ENCODE data around the gene ZNF333.
"Not testable (repeated sequence)": the region's sequence is repeated elsewhere in the genome, so short reads cannot be mapped to it uniquely, and the experiment has no call there.

ZNF333 gene

GRCh38 chr19:14770944-14771839 lies 81.3 kb downstream of the ZNF333 start:
- TF ChIP-seq CTCF (IDR thresholded peaks at IDR 0.05): no peak

DNA sequence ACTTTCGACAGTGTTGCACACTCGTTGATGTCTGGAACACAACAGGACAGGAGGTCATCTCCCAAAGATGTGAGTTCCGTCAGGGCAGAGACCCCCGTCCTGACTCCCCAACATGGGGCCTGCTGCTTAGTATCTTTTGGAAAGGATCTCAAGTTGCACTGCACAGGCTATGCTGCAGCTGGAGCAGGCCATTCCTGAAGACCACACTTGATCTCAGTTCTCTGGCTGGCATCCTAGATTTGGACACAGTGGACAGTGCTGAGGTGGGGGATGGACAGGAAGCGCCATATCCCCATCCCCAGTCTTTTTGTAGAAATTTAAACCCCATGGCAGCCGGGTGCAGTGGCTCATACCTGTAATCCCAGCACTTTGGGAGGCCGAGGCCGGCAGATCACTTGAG lies 82.6 kb downstream of the ZNF333 start:
- TF ChIP-seq CTCF (IDR thresholded peaks at IDR 0.05): no peak

DNA sequence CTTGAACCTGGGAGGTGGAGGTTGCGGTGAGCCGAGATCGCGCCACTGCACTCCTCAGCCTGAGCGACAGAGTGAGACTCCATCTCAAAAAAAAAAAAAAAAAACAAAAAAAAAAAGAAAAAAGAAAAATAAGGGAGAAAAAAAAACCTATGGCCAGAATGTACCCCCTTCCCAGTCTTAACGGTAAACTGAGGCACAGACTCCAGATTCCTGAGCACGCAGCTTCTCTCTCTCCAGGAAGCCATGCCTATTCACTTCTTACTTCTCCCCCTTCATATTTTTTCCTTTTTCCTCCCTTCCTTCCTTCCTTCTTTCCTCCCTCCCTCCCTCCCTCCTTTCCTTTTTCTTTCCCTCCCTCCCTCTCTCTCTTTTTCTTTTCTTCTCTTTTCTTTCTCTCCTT lies 83.1 kb downstream of the ZNF333 start:
- TF ChIP-seq CTCF (IDR thresholded peaks at IDR 0.05): no peak

- TF ChIP-seq CTCF (IDR thresholded peaks at IDR 0.05): no peak
Observed at GRCh38 chr19:14774373-14774772, 84.5 kb downstream of the ZNF333 start.

DNA sequence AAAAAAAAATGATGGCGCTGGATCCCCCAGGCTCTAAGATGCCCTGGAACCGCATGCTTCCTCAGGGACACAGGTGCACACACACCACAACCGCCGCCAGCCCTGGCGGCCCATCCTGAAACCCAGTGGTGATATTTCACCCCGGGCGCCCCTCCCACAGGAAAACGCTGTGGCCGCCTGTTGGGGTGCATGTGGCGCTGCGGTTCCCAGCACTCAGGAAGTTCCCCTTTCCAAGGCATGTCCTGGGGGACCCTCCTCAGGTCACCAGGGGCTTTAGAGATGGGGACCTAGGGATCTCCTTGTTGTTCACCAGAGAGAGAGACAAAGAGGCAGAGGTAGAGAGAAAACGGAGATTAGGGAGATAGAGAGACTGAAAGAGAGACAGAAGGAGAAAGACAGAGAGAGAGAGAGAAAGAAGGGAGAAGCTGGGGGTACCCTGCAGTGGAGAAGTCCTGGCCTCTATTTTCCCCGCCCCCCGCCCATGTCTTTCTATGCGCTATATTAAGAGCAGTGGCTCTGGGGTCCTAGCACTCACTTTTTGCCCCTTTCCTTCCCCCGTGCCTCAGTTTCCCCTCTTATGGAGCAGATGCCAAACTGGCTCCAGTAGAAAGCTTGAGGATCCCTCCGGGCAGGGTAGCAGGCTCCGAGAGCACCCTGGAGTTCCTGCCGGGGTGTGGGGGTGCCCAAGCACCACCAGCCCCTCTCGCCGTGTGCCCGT lies 86.2 kb downstream of the ZNF333 start:
- TF ChIP-seq CTCF (IDR thresholded peaks at IDR 0.05): no peak

GRCh38 chr19:14778110-14778845 lies 88.4 kb downstream of the ZNF333 start, which contains the start of gene ADGRE2:
Gene ADGRE2, minus strand, starts transcription at chr19:14778560. Its CDS starts 1,804 bp downstream, at chr19:14776756.
- not testable (repeated sequence) for TF ChIP-seq CTCF (IDR thresholded peaks at IDR 0.05)

GRCh38 chr19:14779151-14779550 lies 89.3 kb downstream of the ZNF333 start:
- no peak for TF ChIP-seq CTCF (IDR thresholded peaks at IDR 0.05)
